Measurements from ENCODE around the gene PSMC4. TPM values are rescaled to one million over a fixed set of nuclear protein-coding genes. Genes with fewer than 3 reads are reported as not detected.
A peak's percentile ranks its signal among the peaks of the same experiment; 100 is the strongest.

Gene PSMC4
- total RNA-seq, 1 experiment from 2014 or later = 258 TPM

DNA sequence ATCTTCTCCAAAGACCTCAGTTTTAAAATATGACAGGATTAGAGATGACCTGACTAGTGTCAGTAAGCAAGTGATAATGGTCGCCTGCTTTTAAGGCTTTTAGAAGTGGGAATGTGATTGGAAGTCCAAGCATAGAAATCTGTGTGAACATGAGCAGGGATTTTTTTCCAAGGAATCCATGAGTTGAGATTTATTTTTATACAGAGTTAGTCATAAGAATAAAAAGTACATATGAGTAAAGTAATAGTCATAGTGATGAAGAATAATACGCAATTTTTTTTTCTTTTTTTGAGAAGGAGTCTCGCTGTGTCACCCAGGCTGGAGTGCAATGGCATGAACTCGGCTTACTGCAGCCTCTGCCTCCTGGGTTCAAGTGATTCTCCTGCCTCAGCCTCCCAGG lies 27.5 kb downstream of the PSMC4 start:
- Histone ChIP-seq H2AFZ (ENCODE audit: low read length) (0 out of 2 replicates have a peak overlapping the region, but pooled peaks have one; percentile 36), H3K79me2 (ENCODE audit: low read length) (peaks cover 13% of the 10 kb centered on the region), H3K4me2 (ENCODE audit: low read length) (peak overlapping the region; percentile 67), H3K27ac (ENCODE audit: low read length) (peak overlapping the region; percentile 90), H4K20me1 (ENCODE audit: low read length) (no peaks in the 10 kb centered on the region), H3K36me3 (ENCODE audit: low read depth, low read length) (peaks cover 7% of the 10 kb centered on the region; the same call in 1 of the 2 replicates), H3K9me2 (replicated peaks; ENCODE audit: low read length) (no peaks in the 10 kb centered on the region), H3F3A (ENCODE audit: low read length, unreplicated experiment) (no peaks in the 10 kb centered on the region), H3K4me3 (ENCODE audit: low read length) (no peak overlapping the region), H3K27me3 (ENCODE audit: low read length) (no peaks in the 10 kb centered on the region), H3K4me1 (ENCODE audit: insufficient read depth, low read length) (peaks cover 19% of the 10 kb centered on the region), H3K9ac (ENCODE audit: low read length) (peak overlapping the region; percentile 93; the same call in 1 of the 2 replicates), H3K9me3 (ENCODE audit: low read length) (no peaks in the 10 kb centered on the region)
- DNase-seq (peak; percentile 62), ATAC-seq (no peak; the same call in 1 of the 2 replicates)
- TF ChIP-seq EZH2phosphoT487 (IDR thresholded peaks at IDR 0.05; ENCODE audit: borderline replicate concordance, low read length) = no peak
- TF ChIP-seq EZH2 (IDR thresholded peaks at IDR 0.05; ENCODE audit: low read length, unreplicated experiment) = no peak
- TF ChIP-seq, protein P1, sequence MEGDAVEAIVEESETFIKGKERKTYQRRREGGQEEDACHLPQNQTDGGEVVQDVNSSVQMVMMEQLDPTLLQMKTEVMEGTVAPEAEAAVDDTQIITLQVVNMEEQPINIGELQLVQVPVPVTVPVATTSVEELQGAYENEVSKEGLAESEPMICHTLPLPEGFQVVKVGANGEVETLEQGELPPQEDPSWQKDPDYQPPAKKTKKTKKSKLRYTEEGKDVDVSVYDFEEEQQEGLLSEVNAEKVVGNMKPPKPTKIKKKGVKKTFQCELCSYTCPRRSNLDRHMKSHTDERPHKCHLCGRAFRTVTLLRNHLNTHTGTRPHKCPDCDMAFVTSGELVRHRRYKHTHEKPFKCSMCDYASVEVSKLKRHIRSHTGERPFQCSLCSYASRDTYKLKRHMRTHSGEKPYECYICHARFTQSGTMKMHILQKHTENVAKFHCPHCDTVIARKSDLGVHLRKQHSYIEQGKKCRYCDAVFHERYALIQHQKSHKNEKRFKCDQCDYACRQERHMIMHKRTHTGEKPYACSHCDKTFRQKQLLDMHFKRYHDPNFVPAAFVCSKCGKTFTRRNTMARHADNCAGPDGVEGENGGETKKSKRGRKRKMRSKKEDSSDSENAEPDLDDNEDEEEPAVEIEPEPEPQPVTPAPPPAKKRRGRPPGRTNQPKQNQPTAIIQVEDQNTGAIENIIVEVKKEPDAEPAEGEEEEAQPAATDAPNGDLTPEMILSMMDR (conservative IDR thresholded peaks at IDR 0.05; ENCODE audit: low read depth, low read length) = no peak
- CTCF ChIA-PET = no interaction called here
- POLR2A ChIA-PET (ENCODE audit: unreplicated experiment) = no interaction called here
- intact Hi-C loops (cut with micrococcal nuclease) = no loop called here
- no TSS peak for BruUV-seq (replicated peaks)

DNA sequence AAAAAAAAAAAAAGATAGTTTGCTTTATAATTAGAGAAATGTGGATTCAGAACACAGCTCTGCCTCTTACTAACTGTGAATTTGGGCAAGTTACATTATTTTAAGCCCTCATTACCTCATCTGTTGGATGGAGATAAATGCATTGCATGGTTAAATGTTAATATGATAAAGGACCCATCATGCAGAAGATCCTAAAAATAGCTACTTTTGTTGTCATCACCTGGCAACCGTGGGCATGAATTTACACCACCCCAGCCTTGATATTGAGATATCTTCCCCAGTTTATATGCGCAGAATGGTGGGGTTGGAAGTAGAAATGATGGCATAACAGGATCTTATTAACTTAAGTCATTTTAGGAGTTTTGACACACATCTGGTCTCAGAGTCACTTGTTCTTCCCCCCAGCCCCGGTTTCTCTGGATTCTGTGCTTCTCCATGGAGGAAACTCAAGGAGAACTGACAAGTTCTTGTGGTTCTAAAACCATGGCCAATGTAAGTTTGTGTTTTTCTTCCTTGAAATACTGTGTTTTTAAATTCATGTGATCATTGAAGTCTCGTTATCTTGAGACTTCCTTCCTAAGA lies 34.8 kb downstream of the PSMC4 start:
- ChIA-PET CTCF (no interaction called here), POLR2A (ENCODE audit: unreplicated experiment) (no interaction called here)
- H3K27ac ChIP-seq (ENCODE audit: low read length) = peak overlapping the region; percentile 76
- intact Hi-C loops (cut with micrococcal nuclease) = no loop called here
- H3K9ac ChIP-seq (ENCODE audit: low read length) = no peak overlapping the region; the same call in 1 of the 2 replicates
- ATAC-seq (no peak), DNase-seq (no peak)
- BruUV-seq (replicated peaks) = no TSS peak
- H3K4me2 ChIP-seq (ENCODE audit: low read length) = 0 out of 2 replicates have a peak overlapping the region, but pooled peaks have one; percentile 1
- H2AFZ ChIP-seq (ENCODE audit: low read length) = no peak overlapping the region
- H3K79me2 ChIP-seq (ENCODE audit: low read length) = no peaks in the 10 kb centered on the region
- no peaks in the 10 kb centered on the region for H3K9me2 ChIP-seq (replicated peaks; ENCODE audit: low read length)
- no peak overlapping the region for H3K4me3 ChIP-seq (ENCODE audit: low read length)
- H3F3A ChIP-seq (ENCODE audit: low read length, unreplicated experiment) = no peaks in the 10 kb centered on the region
- peaks cover 2% of the 10 kb centered on the region; the same call in 1 of the 2 replicates for H3K36me3 ChIP-seq (ENCODE audit: low read depth, low read length)
- no peaks in the 10 kb centered on the region for H4K20me1 ChIP-seq (ENCODE audit: low read length)
- no peaks in the 10 kb centered on the region for H3K9me3 ChIP-seq (ENCODE audit: low read length)
- peaks cover 12% of the 10 kb centered on the region for H3K4me1 ChIP-seq (ENCODE audit: insufficient read depth, low read length)
- H3K27me3 ChIP-seq (ENCODE audit: low read length) = no peaks in the 10 kb centered on the region
- TF ChIP-seq EZH2phosphoT487 (IDR thresholded peaks at IDR 0.05; ENCODE audit: borderline replicate concordance, low read length) (no peak), EZH2 (IDR thresholded peaks at IDR 0.05; ENCODE audit: low read length, unreplicated experiment) (no peak)
- TF ChIP-seq, protein P1 (conservative IDR thresholded peaks at IDR 0.05; ENCODE audit: low read depth, low read length) = no peak

DNA sequence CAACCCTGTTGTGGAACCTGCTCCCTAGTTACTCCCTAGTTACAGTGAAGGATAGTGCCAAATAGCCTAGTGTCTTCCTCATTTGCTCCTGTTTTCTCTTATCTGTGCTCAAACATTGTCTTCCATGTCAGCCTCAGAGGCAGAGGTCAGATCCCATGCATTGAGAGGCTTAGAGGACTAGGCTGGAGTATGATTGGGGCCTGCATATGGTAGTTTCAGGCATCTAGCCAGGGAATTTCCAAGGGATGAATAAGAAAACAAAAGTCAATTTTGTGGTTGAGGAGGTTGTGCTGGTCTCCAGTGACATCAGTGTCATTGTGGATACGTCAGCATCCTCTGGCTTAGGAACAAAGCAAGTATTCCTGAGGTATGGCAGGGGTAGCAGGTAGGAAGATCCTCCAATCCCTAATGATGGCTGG lies 35.3 kb downstream of the PSMC4 start:
- no peaks in the 10 kb centered on the region for H3K9me3 ChIP-seq (ENCODE audit: low read length)
- H3K9me2 ChIP-seq (replicated peaks; ENCODE audit: low read length) = no peaks in the 10 kb centered on the region
- BruUV-seq (replicated peaks) = no TSS peak
- peaks cover 12% of the 10 kb centered on the region for H3K4me1 ChIP-seq (ENCODE audit: insufficient read depth, low read length)
- no peak overlapping the region for H2AFZ ChIP-seq (ENCODE audit: low read length)
- peak overlapping the region; percentile 76 for H3K27ac ChIP-seq (ENCODE audit: low read length)
- CTCF ChIA-PET = no interaction called here
- H3F3A ChIP-seq (ENCODE audit: low read length, unreplicated experiment) = no peaks in the 10 kb centered on the region
- H3K9ac ChIP-seq (ENCODE audit: low read length) = no peak overlapping the region; the same call in 1 of the 2 replicates
- ATAC-seq = peak; percentile 65
- intact Hi-C loops (cut with micrococcal nuclease) = no loop called here
- peak; percentile 84 for DNase-seq
- no peaks in the 10 kb centered on the region for H3K27me3 ChIP-seq (ENCODE audit: low read length)
- no peak for TF ChIP-seq EZH2phosphoT487 (IDR thresholded peaks at IDR 0.05; ENCODE audit: borderline replicate concordance, low read length)
- TF ChIP-seq, protein P1 (conservative IDR thresholded peaks at IDR 0.05; ENCODE audit: low read depth, low read length) = no peak
- no peak for TF ChIP-seq EZH2 (IDR thresholded peaks at IDR 0.05; ENCODE audit: low read length, unreplicated experiment)
- no peaks in the 10 kb centered on the region for H4K20me1 ChIP-seq (ENCODE audit: low read length)
- no peak overlapping the region for H3K4me3 ChIP-seq (ENCODE audit: low read length)
- POLR2A ChIA-PET (ENCODE audit: unreplicated experiment) = no interaction called here
- H3K4me2 ChIP-seq (ENCODE audit: low read length) = 0 out of 2 replicates have a peak overlapping the region, but pooled peaks have one; percentile 1
- peaks cover 2% of the 10 kb centered on the region; the same call in 1 of the 2 replicates for H3K36me3 ChIP-seq (ENCODE audit: low read depth, low read length)
- no peaks in the 10 kb centered on the region for H3K79me2 ChIP-seq (ENCODE audit: low read length)

Measured in PC-3 (cell line).